ENCODE data around the gene CTPS2.
"Not testable (repeated sequence)": the region's sequence is repeated elsewhere in the genome, so short reads cannot be mapped to it uniquely, and the experiment has no call there.

CTPS2 gene

GRCh38 chrX:16617382-16617781 lies 95.1 kb downstream of the CTPS2 start:
- Histone ChIP-seq H3K18ac (ENCODE audit: low read depth in 1 of 2, low read length in 2 of 2) (no peak overlapping the region), H3K79me1 (replicated peaks; ENCODE audit: low read length, poor library complexity, severe bottlenecking) (peaks cover 2% of the 10 kb centered on the region), H3K14ac (ENCODE audit: low read length in 2 of 2) (no peak overlapping the region), H3K9me3 (ENCODE audit: control insufficient read depth, low read length) (peaks cover 3% of the 10 kb centered on the region), H2AK5ac (ENCODE audit: low read length, severe bottlenecking) (no peak overlapping the region), H3K27me3 (ENCODE audit: control insufficient read depth in 1 of 2, insufficient read depth in 1 of 2, low read length in 2 of 2) (peaks cover 0 to 3% of the 10 kb centered on the region in 2 experiments), H2BK15ac (ENCODE audit: low read depth, poor library complexity, severe bottlenecking) (no peak overlapping the region), H2AFZ (ENCODE audit: low read depth, low read length) (no peak overlapping the region), H2BK120ac (ENCODE audit: low read depth, low read length) (no peak overlapping the region), H3K36me3 (ENCODE audit: control insufficient read depth in 1 of 2, insufficient read depth in 2 of 2, low read depth in 1 of 2, low read length in 2 of 2) (peaks cover 5 to 7% of the 10 kb centered on the region in 2 experiments), H3K4ac (ENCODE audit: low read depth in 1 of 2, low read length in 2 of 2) (no peak overlapping the region), H3K27ac (ENCODE audit: low read length, poor library complexity, severe bottlenecking) (no peak overlapping the region), H3K23ac (ENCODE audit: low read length in 2 of 2) (no peak overlapping the region), H2BK12ac (ENCODE audit: low read length in 2 of 2) (no peak overlapping the region), H3K4me2 (ENCODE audit: low read length, poor library complexity, severe bottlenecking) (no peak overlapping the region), H2BK5ac (ENCODE audit: low read depth, low read length, poor library complexity, severe bottlenecking) (no peak overlapping the region), H4K91ac (ENCODE audit: low read length) (no peak overlapping the region), H4K8ac (ENCODE audit: low read length) (no peak overlapping the region), H3K4me1 (ENCODE audit: control insufficient read depth, insufficient read depth, low read depth, low read length) (no peaks in the 10 kb centered on the region), H3K9ac (ENCODE audit: low read length) (no peak overlapping the region), H3K4me3 (ENCODE audit: insufficient read depth in 1 of 2, low read depth in 1 of 2, low read length in 2 of 2) (no peak overlapping the region)
- 100% methylated on average over 1 of the region's 1 CpG for WGBS
- no peak for DNase-seq

GRCh38 chrX:16612257-16612897 lies 100.1 kb downstream of the CTPS2 start:
- no peak overlapping the region for H3K18ac ChIP-seq (ENCODE audit: low read depth in 1 of 2, low read length in 2 of 2)
- no peak for DNase-seq
- no peak overlapping the region for H2AFZ ChIP-seq (ENCODE audit: low read depth, low read length)
- H2AK5ac ChIP-seq (ENCODE audit: low read length, severe bottlenecking): no peak overlapping the region
- no peaks in the 10 kb centered on the region for H3K79me1 ChIP-seq (replicated peaks; ENCODE audit: low read length, poor library complexity, severe bottlenecking)
- no peak overlapping the region for H2BK120ac ChIP-seq (ENCODE audit: low read depth, low read length)
- no peak overlapping the region for H3K27ac ChIP-seq (ENCODE audit: low read length, poor library complexity, severe bottlenecking)
- H3K36me3 ChIP-seq (ENCODE audit: control insufficient read depth in 1 of 2, insufficient read depth in 2 of 2, low read depth in 1 of 2, low read length in 2 of 2): peaks cover 2 to 4% of the 10 kb centered on the region in 2 experiments
- H4K8ac ChIP-seq (ENCODE audit: low read length): no peak overlapping the region
- no peak overlapping the region for H3K4me3 ChIP-seq (ENCODE audit: insufficient read depth in 1 of 2, low read depth in 1 of 2, low read length in 2 of 2)
- H3K9me3 ChIP-seq (ENCODE audit: control insufficient read depth, low read length): no peaks in the 10 kb centered on the region
- H3K27me3 ChIP-seq (ENCODE audit: control insufficient read depth in 1 of 2, insufficient read depth in 1 of 2, low read length in 2 of 2): peaks cover 0 to 3% of the 10 kb centered on the region in 2 experiments
- no peaks in the 10 kb centered on the region for H3K4me1 ChIP-seq (ENCODE audit: control insufficient read depth, insufficient read depth, low read depth, low read length)
- WGBS: 46% methylated on average over 3 of the region's 6 CpGs
- no peak overlapping the region for H3K23ac ChIP-seq (ENCODE audit: low read length in 2 of 2)
- no peak overlapping the region for H2BK12ac ChIP-seq (ENCODE audit: low read length in 2 of 2)
- no peak overlapping the region for H2BK15ac ChIP-seq (ENCODE audit: low read depth, poor library complexity, severe bottlenecking)
- H4K91ac ChIP-seq (ENCODE audit: low read length): no peak overlapping the region
- no peak overlapping the region for H3K4me2 ChIP-seq (ENCODE audit: low read length, poor library complexity, severe bottlenecking)
- no peak overlapping the region for H3K9ac ChIP-seq (ENCODE audit: low read length)
- H3K14ac ChIP-seq (ENCODE audit: low read length in 2 of 2): no peak overlapping the region
- H3K4ac ChIP-seq (ENCODE audit: low read depth in 1 of 2, low read length in 2 of 2): no peak overlapping the region
- H2BK5ac ChIP-seq (ENCODE audit: low read depth, low read length, poor library complexity, severe bottlenecking): no peak overlapping the region

GRCh38 chrX:16610654-16611053 lies 101.8 kb downstream of the CTPS2 start:
- H2AK5ac ChIP-seq (ENCODE audit: low read length, severe bottlenecking); H2BK5ac ChIP-seq (ENCODE audit: low read depth, low read length, poor library complexity, severe bottlenecking); H2BK120ac ChIP-seq (ENCODE audit: low read depth, low read length); H3K4me1 ChIP-seq (ENCODE audit: control insufficient read depth, insufficient read depth, low read depth, low read length); DNase-seq; H3K18ac ChIP-seq (ENCODE audit: low read depth in 1 of 2, low read length in 2 of 2); H3K9me3 ChIP-seq (ENCODE audit: control insufficient read depth, low read length); H3K4me3 ChIP-seq (ENCODE audit: insufficient read depth in 1 of 2, low read depth in 1 of 2, low read length in 2 of 2); H3K36me3 ChIP-seq (ENCODE audit: control insufficient read depth in 1 of 2, insufficient read depth in 2 of 2, low read depth in 1 of 2, low read length in 2 of 2); H3K23ac ChIP-seq (ENCODE audit: low read length in 2 of 2); H3K14ac ChIP-seq (ENCODE audit: low read length in 2 of 2); H2AFZ ChIP-seq (ENCODE audit: low read depth, low read length); H4K91ac ChIP-seq (ENCODE audit: low read length); H3K9ac ChIP-seq (ENCODE audit: low read length); H3K4ac ChIP-seq (ENCODE audit: low read depth in 1 of 2, low read length in 2 of 2); H2BK15ac ChIP-seq (ENCODE audit: low read depth, poor library complexity, severe bottlenecking); H2BK12ac ChIP-seq (ENCODE audit: low read length in 2 of 2); H3K4me2 ChIP-seq (ENCODE audit: low read length, poor library complexity, severe bottlenecking); H4K8ac ChIP-seq (ENCODE audit: low read length); H3K79me1 ChIP-seq (replicated peaks; ENCODE audit: low read length, poor library complexity, severe bottlenecking): not testable (repeated sequence)
- Histone ChIP-seq H3K27me3 (ENCODE audit: control insufficient read depth in 1 of 2, insufficient read depth in 1 of 2, low read length in 2 of 2) (peaks cover 0 to 11% of the 10 kb centered on the region in 2 experiments), H3K27ac (ENCODE audit: low read length, poor library complexity, severe bottlenecking) (peak overlapping the region; percentile 38)
- 100% methylated on average over 1 of the region's 3 CpGs for WGBS

- Histone ChIP-seq H3K18ac (ENCODE audit: low read depth in 1 of 2, low read length in 2 of 2) (no peak overlapping the region), H3K27me3 (ENCODE audit: control insufficient read depth in 1 of 2, insufficient read depth in 1 of 2, low read length in 2 of 2) (peaks cover 0 to 11% of the 10 kb centered on the region in 2 experiments), H3K4ac (ENCODE audit: low read depth in 1 of 2, low read length in 2 of 2) (no peak overlapping the region), H2BK5ac (ENCODE audit: low read depth, low read length, poor library complexity, severe bottlenecking) (no peak overlapping the region), H3K79me1 (replicated peaks; ENCODE audit: low read length, poor library complexity, severe bottlenecking) (no peaks in the 10 kb centered on the region), H3K14ac (ENCODE audit: low read length in 2 of 2) (no peak overlapping the region), H4K91ac (ENCODE audit: low read length) (no peak overlapping the region), H2BK12ac (ENCODE audit: low read length in 2 of 2) (no peak overlapping the region), H3K9me3 (ENCODE audit: control insufficient read depth, low read length) (no peaks in the 10 kb centered on the region), H2AFZ (ENCODE audit: low read depth, low read length) (no peak overlapping the region), H2AK5ac (ENCODE audit: low read length, severe bottlenecking) (no peak overlapping the region), H3K4me1 (ENCODE audit: control insufficient read depth, insufficient read depth, low read depth, low read length) (no peaks in the 10 kb centered on the region), H2BK120ac (ENCODE audit: low read depth, low read length) (no peak overlapping the region), H3K36me3 (ENCODE audit: control insufficient read depth in 1 of 2, insufficient read depth in 2 of 2, low read depth in 1 of 2, low read length in 2 of 2) (peaks cover 0 to 4% of the 10 kb centered on the region in 2 experiments), H3K9ac (ENCODE audit: low read length) (peak overlapping the region; percentile 42), H4K8ac (ENCODE audit: low read length) (no peak overlapping the region), H2BK15ac (ENCODE audit: low read depth, poor library complexity, severe bottlenecking) (no peak overlapping the region), H3K23ac (ENCODE audit: low read length in 2 of 2) (no peak overlapping the region), H3K4me3 (ENCODE audit: insufficient read depth in 1 of 2, low read depth in 1 of 2, low read length in 2 of 2) (no peak overlapping the region), H3K4me2 (ENCODE audit: low read length, poor library complexity, severe bottlenecking) (no peak overlapping the region), H3K27ac (ENCODE audit: low read length, poor library complexity, severe bottlenecking) (peak overlapping the region; percentile 67)
- WGBS: no CpG with 5 or more reads among the region's 1 CpG
- DNase-seq: peak; percentile 14
These were observed 102.3 kb downstream of the CTPS2 start for GRCh38 chrX:16610121-16610621.
